HCT116 (cell line): ENCODE measurements around the gene CYB561D1. TPM values are rescaled to one million over a fixed set of nuclear protein-coding genes. Genes with fewer than 3 reads are reported as not detected.

Experiments used
- ATAC-seq: fragments of 200-7000 bp; cut with Tn5 transposase; 2 replicates; pipeline ENCODE4 v1.9.1; 2020; ENCODE audit warnings: mild to moderate bottlenecking, moderate library complexity
- BruUV-seq: library from RNA; stranded (reverse); fragments of 400-500 nt; replicated peaks from 2 replicates; lab custom pipeline; 2021; lab: Mats Ljungman, UMichigan
- CTCF ChIA-PET: fragments of 300-600 bp; sonication (Branson Sonifier 250); formaldehyde crosslinking; loops from one replicate; lab custom pipeline; 2021; ENCODE audit warnings: antibody characterized with exemption; lab: Charles Lee
- POLR2A ChIA-PET: fragments of 300-600, 350-600 bp; sonication (Branson Sonifier 250); formaldehyde crosslinking; loops from one replicate; lab custom pipeline; 2021; ENCODE audit warnings: antibody characterized with exemption; lab: Charles Lee
- RAD21 ChIA-PET, 2 experiments: fragments of 300-600 bp; sonication (Branson Sonifier 250); formaldehyde crosslinking; loops; one replicate each; lab custom pipeline; 2023; ENCODE audit warnings: low total read pairs in 2 of 2; ENCODE audit not compliant: uncharacterized antibody in 2 of 2, unreplicated experiment in 2 of 2, low non-redundant PET in 1 of 2; lab: Charles Lee
- DNase-seq: peaks from one replicate; pipeline ENCODE4 v3.0.0-alpha.2; 2010; ENCODE audit warnings: low read depth, low spot score
- H2AFZ ChIP-seq: fragments of 200-600 bp; shearing (Covaris generic), sonication (generic); 2 replicates; pipeline ENCODE4 v1.6.1; 2017; ENCODE audit warnings: low read depth, mixed run types, mixed read lengths, antibody characterized with exemption, low read length; ENCODE audit not compliant: poor library complexity, severe bottlenecking
- H3K27ac ChIP-seq: 2 replicates; pipeline ENCODE4 v1.5.1; 2012; ENCODE audit warnings: low read depth, low read length
- H3K27me3 ChIP-seq: fragments of 200-600 bp; sonication (generic); 2 replicates; pipeline ENCODE4 v1.6.1; 2016; ENCODE audit warnings: mixed run types, low read length, mixed read lengths; ENCODE audit not compliant: insufficient read depth
- H3K36me3 ChIP-seq, 2 experiments: fragments of 200-500 bp in 1 of 2; fragments of 200-600 bp in 1 of 2; sonication (Bioruptor generic) in 1 of 2; sonication (generic) in 1 of 2; 2 replicates each; pipeline versions ENCODE4 v1.5.1 to v1.6.1; 2014 to 2016; ENCODE audit warnings: low read length in 2 of 2, inconsistent platforms in 1 of 2, mixed read lengths in 1 of 2, mixed run types in 1 of 2; ENCODE audit not compliant: insufficient read depth in 2 of 2, control insufficient read depth in 1 of 2
- H3K4me1 ChIP-seq, 2 experiments: fragments of 200-600 bp in 1 of 2; sonication (generic) in 1 of 2; 2 replicates each; pipeline versions ENCODE4 v1.5.1 to v1.6.1; 2012 to 2017; ENCODE audit warnings: low read length in 2 of 2, inconsistent platforms in 1 of 2, mild to moderate bottlenecking in 1 of 2, mixed read lengths in 1 of 2, mixed run types in 1 of 2, moderate library complexity in 1 of 2; ENCODE audit not compliant: insufficient read depth in 2 of 2, control insufficient read depth in 1 of 2
- H3K4me2 ChIP-seq: fragments of 200-600 bp; sonication (generic); 2 replicates; pipeline ENCODE4 v1.6.1; 2017; ENCODE audit warnings: mixed run types, low read length, mixed read lengths
- H3K4me3 ChIP-seq, 2 experiments: fragments of 200-600 bp in 1 of 2; sonication (generic) in 1 of 2; replicated peaks in 1 of 2; 2 replicates each; pipeline ENCODE4 v1.5.1; 2011 to 2016; ENCODE audit warnings: low read length in 2 of 2, control low read depth in 1 of 2, low read depth in 1 of 2, mild to moderate bottlenecking in 1 of 2, mixed read lengths in 1 of 2, mixed run types in 1 of 2
- H3K79me2 ChIP-seq: fragments of 200-600 bp; sonication (generic); 2 replicates; pipeline ENCODE4 v1.6.1; 2017; ENCODE audit warnings: mild to moderate bottlenecking, mixed run types, low read length, moderate library complexity, mixed read lengths; ENCODE audit not compliant: insufficient read depth
- H3K9ac ChIP-seq: fragments of 200-600 bp; sonication (generic); 2 replicates; pipeline ENCODE4 v1.6.1; 2016; ENCODE audit warnings: low read length, mixed read lengths
- H3K9me2 ChIP-seq: fragments of 200-600 bp; sonication (generic), shearing (Covaris generic); 2 replicates; pipeline ENCODE4 v1.6.1; 2017; ENCODE audit warnings: mixed run types, mild to moderate bottlenecking, moderate library complexity; ENCODE audit not compliant: insufficient read depth
- H3K9me3 ChIP-seq, 2 experiments: fragments of 200-500 bp in 1 of 2; fragments of 200-600 bp in 1 of 2; sonication (Bioruptor generic) in 1 of 2; sonication (generic) in 1 of 2; 2 replicates each; pipeline ENCODE4 v1.6.1; 2014 to 2017; ENCODE audit warnings: low read length in 2 of 2, mixed read lengths in 2 of 2, inconsistent platforms in 1 of 2, low read depth in 1 of 2, mild to moderate bottlenecking in 1 of 2, mixed run types in 1 of 2, moderate library complexity in 1 of 2; ENCODE audit not compliant: control insufficient read depth in 1 of 2, insufficient read depth in 1 of 2
- H4K20me1 ChIP-seq: fragments of 200-600 bp; sonication (generic), shearing (Covaris generic); 2 replicates; pipeline ENCODE4 v1.6.1; 2017; ENCODE audit warnings: mixed run types, mild to moderate bottlenecking, moderate library complexity; ENCODE audit not compliant: insufficient read depth
- ELF1 ChIP-seq: IDR thresholded peaks from 2 replicates; pipeline ENCODE4 v1.6.1; 2012; ENCODE audit warnings: low read depth, borderline replicate concordance
- POLR2A ChIP-seq: IDR thresholded peaks from 2 replicates; pipeline ENCODE4 v1.7.0; 2011; ENCODE audit warnings: borderline replicate concordance; ENCODE audit not compliant: insufficient read depth, insufficient read length; ENCODE audit errors: extremely low read depth
- TCF7L2 ChIP-seq: IDR thresholded peaks from 2 replicates; pipeline ENCODE4 v1.7.0; 2011; ENCODE audit warnings: borderline replicate concordance, inconsistent platforms; ENCODE audit not compliant: insufficient read depth, insufficient read length; ENCODE audit errors: extremely low read depth
- ZNF274 ChIP-seq: fragments of 200-500 bp; sonication (Bioruptor generic); IDR thresholded peaks from 2 replicates; pipeline ENCODE4 v1.6.1; 2014; ENCODE audit warnings: mild to moderate bottlenecking, low read depth, low read length, inconsistent platforms
- intact Hi-C: fragments of 100-400 bp; cut with micrococcal nuclease; formaldehyde crosslinking; loops from 2 replicates; pipeline ENCODE4 v1.10.0; 2022
- total RNA-seq: library from RNA; stranded (reverse); gene quantifications from one replicate; pipeline ENCODE4 v1.2.1, GENCODE V29; 2021; ENCODE audit not compliant: unreplicated experiment
- TF ChIP-seq, protein P1 (sequence below): IDR thresholded peaks from 2 replicates; pipeline ENCODE4 v1.6.1; 2011; ENCODE audit warnings: mild to moderate bottlenecking, low read length, moderate library complexity; ENCODE audit not compliant: insufficient replicate concordance; ENCODE audit errors: extremely low read depth
- TF ChIP-seq, protein P2 (sequence below): IDR thresholded peaks from 2 replicates; pipeline ENCODE4 v1.6.1; 2012

Gene CYB561D1
- total RNA-seq, 1 experiment from 2014 or later, result 5.9 TPM

DNA sequence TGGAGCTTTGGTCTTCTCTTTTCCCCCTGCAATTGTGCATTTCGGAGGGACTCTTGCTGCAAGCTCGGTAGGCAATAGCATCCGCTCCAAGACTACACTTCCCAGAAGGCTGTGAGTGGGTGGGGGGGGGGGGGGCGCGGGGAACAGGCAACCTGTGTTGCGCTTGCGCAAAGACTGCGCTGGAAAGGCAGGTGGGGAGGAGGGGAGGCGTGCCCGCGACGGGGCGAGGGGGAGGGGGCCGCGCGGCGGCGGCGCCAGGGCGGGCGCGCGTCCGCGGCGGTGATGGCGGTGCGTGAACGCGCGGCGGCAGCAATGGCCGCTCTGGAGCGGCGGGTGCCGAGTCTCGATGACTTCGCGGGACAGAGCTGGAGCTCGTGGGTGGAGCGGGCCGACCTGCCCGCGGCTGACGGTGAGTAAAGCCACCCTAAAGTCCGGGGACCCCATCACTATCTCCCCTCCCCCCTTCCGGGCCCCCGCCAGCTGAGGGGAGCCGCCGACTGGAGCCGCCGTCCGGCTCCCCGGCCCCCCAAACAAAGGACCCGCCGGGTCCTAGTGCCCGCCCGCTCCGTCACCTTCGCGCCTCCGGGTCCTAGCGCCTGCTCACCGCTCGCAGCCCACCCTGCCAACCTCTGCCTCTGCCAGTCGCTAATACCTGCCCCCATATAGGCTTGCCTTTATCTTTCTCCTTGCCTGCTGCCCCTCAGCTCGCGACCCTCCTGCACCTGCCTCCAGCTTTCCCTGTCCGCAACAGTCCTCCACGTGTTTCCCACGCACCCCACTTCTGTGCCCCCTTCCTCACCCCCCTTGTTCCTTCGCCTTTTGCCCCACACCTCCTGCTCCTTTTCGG, 10.0 kb upstream of the CYB561D1 start, which contains the start of gene ATXN7L2 (continued):
- TF ChIP-seq, protein P1, sequence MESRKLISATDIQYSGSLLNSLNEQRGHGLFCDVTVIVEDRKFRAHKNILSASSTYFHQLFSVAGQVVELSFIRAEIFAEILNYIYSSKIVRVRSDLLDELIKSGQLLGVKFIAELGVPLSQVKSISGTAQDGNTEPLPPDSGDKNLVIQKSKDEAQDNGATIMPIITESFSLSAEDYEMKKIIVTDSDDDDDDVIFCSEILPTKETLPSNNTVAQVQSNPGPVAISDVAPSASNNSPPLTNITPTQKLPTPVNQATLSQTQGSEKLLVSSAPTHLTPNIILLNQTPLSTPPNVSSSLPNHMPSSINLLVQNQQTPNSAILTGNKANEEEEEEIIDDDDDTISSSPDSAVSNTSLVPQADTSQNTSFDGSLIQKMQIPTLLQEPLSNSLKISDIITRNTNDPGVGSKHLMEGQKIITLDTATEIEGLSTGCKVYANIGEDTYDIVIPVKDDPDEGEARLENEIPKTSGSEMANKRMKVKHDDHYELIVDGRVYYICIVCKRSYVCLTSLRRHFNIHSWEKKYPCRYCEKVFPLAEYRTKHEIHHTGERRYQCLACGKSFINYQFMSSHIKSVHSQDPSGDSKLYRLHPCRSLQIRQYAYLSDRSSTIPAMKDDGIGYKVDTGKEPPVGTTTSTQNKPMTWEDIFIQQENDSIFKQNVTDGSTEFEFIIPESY, result no peak
- TF ChIP-seq TCF7L2 (peak; percentile 29), ELF1 (no peak)
- TF ChIP-seq, all 23 proteins: peak for 9

DNA sequence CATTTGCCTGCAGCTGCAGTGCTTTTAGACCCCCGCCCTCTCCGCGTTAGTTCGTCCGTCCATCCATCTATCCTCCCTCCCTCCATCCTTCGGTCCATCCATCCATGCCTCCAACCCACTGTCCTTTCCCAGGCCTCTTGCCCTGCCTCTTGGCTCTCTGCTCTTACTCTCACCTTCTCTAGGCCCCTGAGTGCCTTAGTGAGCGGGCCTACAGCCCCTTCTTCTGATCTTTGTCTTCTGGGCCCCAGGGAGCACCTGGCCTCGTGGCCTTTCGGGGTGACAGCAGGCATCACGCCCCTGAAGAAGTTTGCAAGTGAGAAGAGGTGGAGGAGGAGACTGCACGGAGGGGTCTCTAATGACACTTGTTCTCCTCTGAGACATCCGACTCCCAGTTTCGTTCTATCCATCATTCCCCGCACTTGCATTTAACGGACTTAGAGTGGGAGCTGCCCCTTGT, 9.3 kb upstream of the CYB561D1 start:
- ATAC-seq (peak; percentile 18), DNase-seq (no peak)
- Histone ChIP-seq H4K20me1 (no peaks in the 10 kb centered on the region), H3K79me2 (0 out of 2 replicates have a peak, but pooled peaks cover 4% of the 10 kb centered on the region), H3K27ac (peak overlapping the region; percentile 77), H2AFZ (peak overlapping the region; percentile 82), H3K9me3 (no peaks in the 10 kb centered on the region), H3K4me3 (peak overlapping the region; percentile 77 to 91), H3K4me1 (peaks cover 8 to 21% of the 10 kb centered on the region in 2 experiments; a peak in 3 of 4 replicates), H3K9ac (peak overlapping the region; percentile 75), H3K27me3 (0 out of 2 replicates have a peak, but pooled peaks cover 6% of the 10 kb centered on the region), H3K9me2 (no peaks in the 10 kb centered on the region), H3K36me3 (no peaks in the 10 kb centered on the region), H3K4me2 (peak overlapping the region; percentile 98)
- TSS peak; percentile 57 for BruUV-seq
- TF ChIP-seq ZNF274, result no peak
- TF ChIP-seq, protein P2, sequence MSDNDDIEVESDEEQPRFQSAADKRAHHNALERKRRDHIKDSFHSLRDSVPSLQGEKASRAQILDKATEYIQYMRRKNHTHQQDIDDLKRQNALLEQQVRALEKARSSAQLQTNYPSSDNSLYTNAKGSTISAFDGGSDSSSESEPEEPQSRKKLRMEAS, result peak; percentile 5; the same call in 1 of the 2 replicates
- TF ChIP-seq POLR2A, result peak; percentile 11
- ChIA-PET CTCF (no interaction called here), POLR2A (interaction anchor here (0.7 to 0.8 kb wide), 2 partner anchors 64 kb away, joined by 3 read pairs; partner anchors contain the start of gene GNAI3), RAD21 (no interaction called here)
- intact Hi-C loops, result loop anchor here (5.0 kb wide), 1 partner anchor 57 kb away; the partner anchor contains the start of gene PSMA5
